Stimulated activated CD4-positive, alpha-beta T cell treated with anti-CD3 and anti-CD28 coated beads, Interleukin-4, amount 100 ng/mL, for 24 hours (primary cell): ENCODE results near the gene AGO3.
"Not testable (repeated sequence)": the region's sequence is repeated elsewhere in the genome, so short reads cannot be mapped to it uniquely, and the experiment has no call there.

Experiments used
- DNase-seq: peaks from one replicate; pipeline ENCODE4 v3.0.0-alpha.2; 2020

The AGO3 gene

GRCh38 chr1:35930593-35931445 is at the start of gene AGO3:
AGO3 (plus strand) TSS chr1:35931105; CDS start chr1:35931427, 322 bp downstream.
- peak; percentile 91 for DNase-seq

GRCh38 chr1:35881850-35882273 is 49.0 kb upstream of the AGO3 start:
- DNase-seq = no peak

GRCh38 chr1:35882586-35882944 is 48.3 kb upstream of the AGO3 start:
- no peak for DNase-seq

- peak; percentile 96 for DNase-seq
Measured at GRCh38 chr1:35882945-35883634, 47.8 kb upstream of the AGO3 start, which contains the start of gene AGO1. AGO1 (plus strand) TSS chr1:35883209; CDS start chr1:35883422, 213 bp downstream.

GRCh38 chr1:35883635-35884101 is 47.2 kb upstream of the AGO3 start:
- DNase-seq = peak; percentile 48

- DNase-seq = no peak
Measured at GRCh38 chr1:35884934-35885333, 46.0 kb upstream of the AGO3 start.

GRCh38 chr1:35885961-35886558 is 44.8 kb upstream of the AGO3 start:
- DNase-seq = no peak

GRCh38 chr1:35886577-35887431 is 44.1 kb upstream of the AGO3 start:
- DNase-seq = no peak

GRCh38 chr1:35887508-35887907 is 43.4 kb upstream of the AGO3 start:
- no peak for DNase-seq

GRCh38 chr1:35888255-35888654 is 42.6 kb upstream of the AGO3 start:
- no peak for DNase-seq

- DNase-seq = not testable (repeated sequence)
Measured at GRCh38 chr1:35888981-35889380, 41.9 kb upstream of the AGO3 start.

- no peak for DNase-seq
Measured at GRCh38 chr1:35893051-35893879, 37.6 kb upstream of the AGO3 start.

- DNase-seq = no peak
Measured at GRCh38 chr1:35894183-35894582, 36.7 kb upstream of the AGO3 start.

GRCh38 chr1:35894656-35895055 is 36.2 kb upstream of the AGO3 start:
- no peak for DNase-seq

GRCh38 chr1:35899941-35900340 is 31.0 kb upstream of the AGO3 start:
- DNase-seq = no peak

- no peak for DNase-seq
Measured at GRCh38 chr1:35901235-35901634, 29.7 kb upstream of the AGO3 start.

GRCh38 chr1:35902671-35903070 is 28.2 kb upstream of the AGO3 start:
- no peak for DNase-seq

GRCh38 chr1:35914717-35915116 is 16.2 kb upstream of the AGO3 start:
- DNase-seq = no peak

- no peak for DNase-seq
Measured at GRCh38 chr1:35915693-35916092, 15.2 kb upstream of the AGO3 start.

- no peak for DNase-seq
Measured at GRCh38 chr1:35923791-35924221, 7.1 kb upstream of the AGO3 start.

GRCh38 chr1:35924838-35925237 is 6.1 kb upstream of the AGO3 start:
- DNase-seq = no peak

GRCh38 chr1:35925741-35926140 is 5.2 kb upstream of the AGO3 start:
- no peak for DNase-seq
